A673 (cell line): ENCODE data around the gene PRDM16. TPM values are rescaled to one million over a fixed set of nuclear protein-coding genes. Genes with fewer than 3 reads are reported as not detected.

Source experiments
- BruUV-seq: library from RNA; stranded (reverse); fragments of 400-500 nt; replicated peaks from 2 replicates; lab custom pipeline; 2021; lab: Mats Ljungman, UMichigan
- CTCF ChIA-PET: fragments of 300-600 bp; sonication (Branson Sonifier 250); formaldehyde crosslinking; loops from one replicate; lab custom pipeline; 2022; ENCODE audit warnings: antibody characterized with exemption; lab: Charles Lee
- POLR2A ChIA-PET: fragments of 300-600 bp; sonication (Branson Sonifier 250); formaldehyde crosslinking; loops from one replicate; lab custom pipeline; 2022; ENCODE audit warnings: antibody characterized with exemption; ENCODE audit not compliant: low non-redundant PET; lab: Charles Lee
- DNase-seq: peaks from one replicate; pipeline ENCODE4 v3.0.0-alpha.2; 2015; ENCODE audit warnings: low spot score
- H3K27ac ChIP-seq: fragments of 200-600 bp; sonication (generic); 2 replicates; pipeline ENCODE4 v1.5.1; 2016; ENCODE audit warnings: mixed run types, low read depth, mild to moderate bottlenecking, mixed read lengths, antibody characterized with exemption, low read length; ENCODE audit not compliant: poor library complexity, severe bottlenecking
- H3K27me3 ChIP-seq: fragments of 200-600 bp; sonication (generic); replicated peaks from 2 replicates; pipeline ENCODE4 v1.6.1; 2017; ENCODE audit warnings: mixed run types, low read depth, mild to moderate bottlenecking, mixed read lengths, antibody characterized with exemption, low read length; ENCODE audit not compliant: insufficient read depth, poor library complexity
- H3K36me3 ChIP-seq: fragments of 200-600 bp; sonication (generic); 2 replicates; pipeline ENCODE4 v1.6.1; 2016; ENCODE audit warnings: mixed run types, mild to moderate bottlenecking, mixed read lengths, antibody characterized with exemption, low read length; ENCODE audit not compliant: insufficient read depth, poor library complexity, severe bottlenecking
- H3K4me1 ChIP-seq: fragments of 200-600 bp; sonication (generic); 2 replicates; pipeline ENCODE4 v1.6.1; 2017; ENCODE audit warnings: mixed run types, mild to moderate bottlenecking, mixed read lengths, antibody characterized with exemption, low read length; ENCODE audit not compliant: insufficient read depth, poor library complexity, severe bottlenecking
- H3K4me3 ChIP-seq: fragments of 200-600 bp; sonication (generic); 2 replicates; pipeline ENCODE4 v1.5.1; 2016; ENCODE audit warnings: low read depth, mixed run types, mild to moderate bottlenecking, mixed read lengths, low read length; ENCODE audit not compliant: poor library complexity, severe bottlenecking
- H3K9me3 ChIP-seq: fragments of 200-600 bp; sonication (generic); 2 replicates; pipeline ENCODE4 v1.6.1; 2016; ENCODE audit warnings: mixed run types, low read depth, mild to moderate bottlenecking, mixed read lengths, antibody characterized with exemption, low read length; ENCODE audit not compliant: poor library complexity, severe bottlenecking
- EZH2 ChIP-seq: fragments of 200-600 bp; sonication (generic); IDR thresholded peaks from 2 replicates; pipeline ENCODE4 v1.6.1; 2017; ENCODE audit warnings: borderline replicate concordance, low read depth, mild to moderate bottlenecking, mixed read lengths, antibody characterized with exemption, low read length; ENCODE audit not compliant: poor library complexity, severe bottlenecking
- intact Hi-C: fragments of 100-400 bp; cut with micrococcal nuclease; formaldehyde crosslinking; loops from one replicate; pipeline ENCODE4 v1.10.0; 2022; ENCODE audit not compliant: unreplicated experiment
- total RNA-seq: library from RNA; stranded (reverse); gene quantifications from 2 replicates; pipeline ENCODE4 v1.2.3, GENCODE V29; 2021
- TF ChIP-seq, protein P1 (sequence below): fragments of 300-800, 200-600 bp; sonication (generic); conservative IDR thresholded peaks from 2 replicates; pipeline ENCODE4 v1.5.1; 2017; ENCODE audit warnings: low read depth, mild to moderate bottlenecking, antibody characterized with exemption, low read length, moderate library complexity, mixed read lengths

The PRDM16 gene
- total RNA-seq, 1 experiment from 2014 or later: 0.49 TPM

DNA sequence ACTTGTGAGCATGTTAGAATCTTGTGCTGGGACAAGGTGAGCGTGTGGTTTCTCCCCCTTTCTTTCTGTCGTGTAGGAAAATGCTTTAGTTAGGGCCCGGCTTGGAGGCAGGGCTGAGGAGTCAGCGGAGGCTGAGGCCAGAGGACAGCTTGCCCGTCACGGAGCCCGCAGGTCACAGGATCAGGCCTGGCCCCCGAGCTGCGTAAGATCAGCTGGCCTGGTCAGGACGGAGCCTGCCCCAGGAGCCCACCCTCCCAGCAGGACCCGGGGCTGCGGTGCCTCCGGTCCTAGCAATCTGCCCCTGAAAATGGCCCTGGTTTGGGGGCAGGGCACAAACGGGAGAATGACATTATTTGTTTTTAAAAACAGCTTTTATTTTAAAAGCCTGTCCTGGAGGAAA is 52.0 kb downstream of the PRDM16 start:
- ChIA-PET POLR2A (no interaction called here), CTCF (no interaction called here)
- H3K36me3 ChIP-seq: no peaks in the 10 kb centered on the region
- H3K27ac ChIP-seq: no peak overlapping the region
- no peaks in the 10 kb centered on the region for H3K9me3 ChIP-seq
- DNase-seq: no peak
- no peak overlapping the region for H3K4me3 ChIP-seq
- no peaks in the 10 kb centered on the region for H3K4me1 ChIP-seq
- intact Hi-C loops: no loop called here
- TF ChIP-seq EZH2: no peak
- TF ChIP-seq, protein P1, sequence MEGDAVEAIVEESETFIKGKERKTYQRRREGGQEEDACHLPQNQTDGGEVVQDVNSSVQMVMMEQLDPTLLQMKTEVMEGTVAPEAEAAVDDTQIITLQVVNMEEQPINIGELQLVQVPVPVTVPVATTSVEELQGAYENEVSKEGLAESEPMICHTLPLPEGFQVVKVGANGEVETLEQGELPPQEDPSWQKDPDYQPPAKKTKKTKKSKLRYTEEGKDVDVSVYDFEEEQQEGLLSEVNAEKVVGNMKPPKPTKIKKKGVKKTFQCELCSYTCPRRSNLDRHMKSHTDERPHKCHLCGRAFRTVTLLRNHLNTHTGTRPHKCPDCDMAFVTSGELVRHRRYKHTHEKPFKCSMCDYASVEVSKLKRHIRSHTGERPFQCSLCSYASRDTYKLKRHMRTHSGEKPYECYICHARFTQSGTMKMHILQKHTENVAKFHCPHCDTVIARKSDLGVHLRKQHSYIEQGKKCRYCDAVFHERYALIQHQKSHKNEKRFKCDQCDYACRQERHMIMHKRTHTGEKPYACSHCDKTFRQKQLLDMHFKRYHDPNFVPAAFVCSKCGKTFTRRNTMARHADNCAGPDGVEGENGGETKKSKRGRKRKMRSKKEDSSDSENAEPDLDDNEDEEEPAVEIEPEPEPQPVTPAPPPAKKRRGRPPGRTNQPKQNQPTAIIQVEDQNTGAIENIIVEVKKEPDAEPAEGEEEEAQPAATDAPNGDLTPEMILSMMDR: no peak
- no TSS peak for BruUV-seq
- H3K27me3 ChIP-seq: peaks cover 5% of the 10 kb centered on the region

- intact Hi-C loops: no loop called here
Observed at GRCh38 chr1:3121401-3122210, 52.6 kb downstream of the PRDM16 start.

DNA sequence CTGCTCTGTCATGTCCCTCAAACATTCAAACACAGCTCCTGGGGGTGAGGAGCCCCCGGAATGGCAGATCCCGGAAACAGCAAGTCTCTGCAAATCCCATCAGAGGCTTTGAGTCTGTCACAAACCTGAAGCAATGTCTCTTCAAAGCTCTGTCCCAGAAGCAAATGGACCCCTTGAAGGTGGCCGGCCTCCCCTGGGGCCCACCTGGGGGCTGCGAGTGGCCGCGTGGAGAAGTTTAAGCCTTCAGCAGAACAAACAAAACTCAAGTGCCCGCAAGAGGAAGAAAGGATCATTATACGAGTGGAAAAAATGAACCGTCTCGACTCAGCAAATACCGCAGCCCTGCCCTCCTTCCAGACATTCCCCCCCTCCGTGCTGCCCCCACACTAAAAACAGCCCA is 53.3 kb downstream of the PRDM16 start:
- TF ChIP-seq, protein P1: no peak
- no peak for TF ChIP-seq EZH2
- Histone ChIP-seq H3K27me3 (peaks cover 5% of the 10 kb centered on the region), H3K36me3 (no peaks in the 10 kb centered on the region), H3K27ac (no peak overlapping the region), H3K4me1 (no peaks in the 10 kb centered on the region), H3K4me3 (no peak overlapping the region), H3K9me3 (no peaks in the 10 kb centered on the region)
- intact Hi-C loops: no loop called here
- DNase-seq: no peak
- CTCF ChIA-PET: no interaction called here
- POLR2A ChIA-PET: no interaction called here
- no TSS peak for BruUV-seq

More at GRCh38 chr1:3121401-3122210, 52.6 kb downstream of the PRDM16 start:
- H3K27me3 ChIP-seq: peaks cover 5% of the 10 kb centered on the region
- no peak overlapping the region for H3K27ac ChIP-seq
- ChIA-PET CTCF (no interaction called here), POLR2A (no interaction called here)
- no peak overlapping the region for H3K4me3 ChIP-seq
- H3K36me3 ChIP-seq: no peaks in the 10 kb centered on the region
- TF ChIP-seq, protein P1: no peak
- no peak for TF ChIP-seq EZH2
- DNase-seq: no peak
- no peaks in the 10 kb centered on the region for H3K4me1 ChIP-seq
- no TSS peak for BruUV-seq
- H3K9me3 ChIP-seq: no peaks in the 10 kb centered on the region
